NCI-H187 treated with DMSO at 0.1 percent for 48 hours (cell line): ENCODE results near the gene DYNLL1.
"Not testable (repeated sequence)": the region's sequence is repeated elsewhere in the genome, so short reads cannot be mapped to it uniquely, and the experiment has no call there.

Source experiments
- DNase-seq: peaks from one replicate; lab custom pipeline; 2025; lab: John Stamatoyannopoulos, UW

Gene DYNLL1

GRCh38 chr12:120515496-120515895, 19.6 kb downstream of the DYNLL1 start:
- DNase-seq: no peak

- not testable (repeated sequence) for DNase-seq
Measured at GRCh38 chr12:120519324-120519723, 23.4 kb downstream of the DYNLL1 start.

- DNase-seq: no peak
Measured at GRCh38 chr12:120522568-120522967, 26.7 kb downstream of the DYNLL1 start.

DNA sequence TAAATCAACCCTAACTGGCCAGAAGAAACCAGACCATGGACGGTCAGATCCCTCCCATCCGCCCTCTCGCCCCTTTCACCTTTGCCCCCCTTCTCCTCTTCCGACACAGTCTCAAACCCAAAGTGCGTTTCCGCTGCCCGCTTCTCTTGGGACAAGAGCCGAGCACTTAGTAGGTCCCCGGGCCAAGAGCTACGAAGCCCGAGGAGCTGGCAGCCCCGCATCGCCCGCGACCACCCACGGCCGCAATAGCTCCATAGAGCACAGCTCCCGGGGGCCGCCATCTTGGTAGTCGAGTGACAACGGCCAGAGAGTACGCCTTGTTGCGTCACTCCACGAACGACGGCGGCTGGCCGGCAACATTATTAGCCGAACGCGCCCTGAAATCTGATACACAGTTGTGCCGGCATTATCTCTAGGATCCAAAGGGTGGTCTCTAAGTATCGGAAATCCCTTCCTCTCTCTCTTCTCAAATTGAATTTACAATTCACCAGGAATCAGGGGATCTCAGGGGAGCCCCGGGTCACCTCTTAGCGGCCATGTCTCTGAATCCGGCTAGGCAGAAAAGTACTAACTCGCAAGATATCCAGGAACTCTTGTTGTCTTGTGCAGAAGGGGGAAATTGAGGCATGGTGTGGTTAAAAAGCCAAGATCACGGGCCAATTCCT, 33.1 kb downstream of the DYNLL1 start, which contains the start of gene COQ5:
Gene COQ5 (minus strand): TSS at position 298 of the 665 bp plus-strand sequence. CDS start 17 bp downstream, at position 281.
- peak; percentile 39 for DNase-seq

- peak; percentile 76 for DNase-seq
Measured at GRCh38 chr12:120529641-120530417, 33.9 kb downstream of the DYNLL1 start.

DNA sequence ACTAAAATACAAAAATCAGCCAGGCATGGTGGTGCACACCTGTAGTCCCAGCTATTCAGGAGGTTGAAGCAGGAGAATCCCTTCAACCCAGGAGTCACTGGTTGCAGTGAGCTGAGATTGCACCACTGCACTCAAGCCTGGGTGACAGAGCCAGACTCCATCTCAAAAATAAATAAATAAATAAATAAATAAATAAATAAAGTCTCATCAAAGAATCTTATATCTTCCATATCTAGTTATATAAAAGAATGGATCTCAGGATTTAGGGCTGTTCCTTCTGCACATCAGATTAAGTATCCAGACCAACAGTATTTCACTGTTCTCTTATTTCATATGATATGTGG, 34.5 kb downstream of the DYNLL1 start:
- not testable (repeated sequence) for DNase-seq

DNA sequence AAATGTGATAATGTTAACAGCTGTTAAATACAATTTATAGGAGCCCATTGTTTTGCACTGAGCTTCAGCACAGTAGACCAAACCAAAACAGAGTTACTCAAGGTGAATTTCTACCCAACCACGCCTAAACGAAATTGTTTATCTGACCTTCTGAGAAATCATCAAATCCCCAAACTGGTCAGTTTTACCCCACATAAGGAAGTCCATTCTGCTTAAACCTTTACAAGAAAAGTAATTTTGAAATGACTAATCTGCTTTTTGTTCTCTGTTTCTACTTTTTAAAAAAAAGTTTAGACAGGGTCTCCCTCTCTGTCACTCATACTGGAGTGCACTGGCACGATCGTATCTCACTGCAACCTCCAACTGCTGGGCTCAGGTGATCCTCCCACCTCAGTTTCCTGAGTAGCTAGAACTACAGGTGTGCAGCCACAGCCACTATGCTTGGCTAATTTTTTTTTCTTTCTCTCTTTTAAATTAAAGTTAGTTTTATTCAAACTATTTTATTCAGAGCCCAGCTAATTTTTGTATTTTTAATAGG, 36.9 kb downstream of the DYNLL1 start:
- no peak for DNase-seq

- DNase-seq: peak; percentile 87
Measured at GRCh38 chr12:120534203-120534702, 38.3 kb downstream of the DYNLL1 start, which contains the start of gene RNF10. Gene RNF10, plus strand, starts transcription at chr12:120534356. Its CDS starts 456 bp downstream, at chr12:120534812.

DNA sequence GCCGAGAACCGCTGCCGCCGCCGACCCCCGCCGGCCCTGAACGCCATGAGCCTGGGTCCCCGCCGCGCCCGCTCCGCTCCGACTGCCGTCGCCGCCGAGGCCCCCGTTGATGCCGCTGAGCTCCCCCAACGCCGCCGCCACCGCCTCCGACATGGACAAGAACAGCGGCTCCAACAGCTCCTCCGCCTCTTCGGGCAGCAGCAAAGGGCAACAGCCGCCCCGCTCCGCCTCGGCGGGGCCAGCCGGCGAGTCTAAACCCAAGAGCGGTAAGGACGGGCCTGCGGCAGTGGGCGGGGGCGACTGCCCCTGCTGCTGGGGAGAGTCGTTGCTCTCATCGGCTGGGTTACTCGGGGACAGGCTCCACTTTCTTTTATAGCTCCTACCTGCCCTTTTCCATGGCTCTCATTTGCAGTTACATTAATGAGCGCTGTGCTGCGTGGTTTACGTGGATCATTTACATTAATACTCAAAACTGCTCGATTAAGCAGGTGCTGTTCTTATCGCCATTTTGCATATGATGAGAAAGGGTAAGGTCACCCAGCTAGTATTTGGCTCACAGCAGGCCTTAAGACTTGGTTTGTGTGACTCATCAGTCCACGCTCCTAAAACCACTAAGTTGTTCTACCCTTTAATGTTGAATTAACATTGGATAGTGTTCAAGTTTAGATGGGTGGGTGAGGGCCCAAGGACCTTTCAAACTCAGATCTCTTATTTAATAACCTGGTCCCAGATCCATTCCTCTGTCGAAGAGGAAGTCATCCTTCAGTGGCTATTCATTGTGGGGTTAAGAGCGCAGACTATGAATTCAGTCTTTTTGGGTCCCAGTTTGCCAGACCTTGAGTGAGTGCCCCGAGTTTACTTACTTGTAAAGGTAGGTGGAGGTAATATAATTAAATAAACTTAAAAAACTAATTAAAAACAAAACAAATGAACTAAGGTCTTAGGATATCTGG, 39.1 kb downstream of the DYNLL1 start:
- peak; percentile 12 for DNase-seq

GRCh38 chr12:120536064-120536791, 40.3 kb downstream of the DYNLL1 start:
- DNase-seq: no peak

DNA sequence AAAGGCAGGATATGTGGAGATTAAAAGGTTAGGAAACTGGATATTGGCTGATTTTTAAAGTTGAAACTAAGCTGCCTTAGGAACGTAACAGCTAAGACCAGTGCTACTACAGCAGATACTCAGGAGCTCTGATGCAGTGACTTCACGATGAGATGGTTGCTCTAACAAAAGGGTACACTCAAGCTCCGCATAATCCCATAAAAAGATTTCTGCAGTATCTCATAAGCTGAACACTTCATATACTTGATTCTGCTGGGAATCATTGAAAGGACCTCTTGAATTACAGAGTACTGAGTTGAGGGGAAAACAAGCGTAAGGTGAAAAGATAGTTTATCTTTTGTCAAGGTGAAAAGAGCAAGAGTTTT, 41.9 kb downstream of the DYNLL1 start:
- no peak for DNase-seq

DNA sequence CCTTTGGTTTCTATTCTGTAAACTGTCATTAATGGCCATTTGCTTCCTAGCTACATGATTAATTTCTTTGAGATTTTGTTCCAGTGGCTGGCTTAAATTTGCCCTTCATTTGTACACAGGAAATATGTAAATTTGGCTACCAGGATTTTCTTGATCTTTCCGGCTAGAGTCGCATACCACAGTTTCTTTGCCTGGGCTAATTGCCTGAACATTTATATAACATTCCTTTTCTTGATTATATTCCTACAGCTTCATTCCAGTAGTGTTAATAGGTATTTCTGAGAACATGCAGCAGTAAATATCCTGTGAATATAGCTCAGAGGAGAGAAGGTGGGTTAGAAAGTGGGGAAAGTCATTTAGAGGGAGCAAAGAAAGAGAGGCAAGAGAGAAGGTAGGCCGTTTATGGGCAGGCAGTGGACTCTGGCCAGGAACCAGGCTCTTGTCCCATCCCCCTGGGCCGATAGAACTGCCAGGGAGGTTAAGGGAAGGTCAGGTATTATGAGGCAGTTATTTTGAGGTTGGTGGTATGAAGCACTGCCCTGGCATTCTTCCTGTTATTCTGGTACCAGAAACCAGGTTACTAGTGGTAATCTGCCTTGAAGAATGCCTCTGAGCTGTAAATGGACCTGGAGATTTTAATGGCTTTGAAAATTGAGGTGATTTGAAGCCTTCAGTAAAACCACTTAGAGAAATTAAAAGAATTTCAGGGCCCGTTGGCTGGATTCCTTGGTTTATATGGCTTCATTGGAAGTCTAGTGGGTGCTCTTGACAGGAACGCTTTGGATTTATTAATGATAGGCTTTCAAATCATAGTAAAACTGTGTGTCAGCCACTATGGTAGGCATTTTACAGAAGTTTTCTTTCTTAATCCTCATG, 42.6 kb downstream of the DYNLL1 start:
- no peak for DNase-seq

GRCh38 chr12:120539303-120539702, 43.4 kb downstream of the DYNLL1 start:
- DNase-seq: no peak

DNA sequence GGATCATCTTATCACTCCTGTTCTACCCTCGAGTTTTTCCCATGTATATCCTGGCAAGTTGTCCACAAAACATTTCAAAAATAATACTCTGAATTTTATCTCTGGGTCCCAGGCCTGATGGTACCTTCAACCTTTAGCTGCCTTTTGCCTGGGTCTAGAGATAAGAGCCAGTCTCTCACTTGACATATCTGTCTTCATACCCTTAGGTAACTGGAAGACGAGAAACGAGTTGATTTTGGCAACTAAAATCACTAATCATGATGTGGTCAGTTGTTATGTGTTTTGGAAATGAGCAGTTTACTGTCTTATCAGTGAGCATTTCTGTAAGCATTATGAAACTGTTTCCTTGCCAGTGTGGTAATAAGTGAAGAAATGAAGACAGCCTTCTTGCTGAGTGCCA, 44.5 kb downstream of the DYNLL1 start:
- no peak for DNase-seq

DNA sequence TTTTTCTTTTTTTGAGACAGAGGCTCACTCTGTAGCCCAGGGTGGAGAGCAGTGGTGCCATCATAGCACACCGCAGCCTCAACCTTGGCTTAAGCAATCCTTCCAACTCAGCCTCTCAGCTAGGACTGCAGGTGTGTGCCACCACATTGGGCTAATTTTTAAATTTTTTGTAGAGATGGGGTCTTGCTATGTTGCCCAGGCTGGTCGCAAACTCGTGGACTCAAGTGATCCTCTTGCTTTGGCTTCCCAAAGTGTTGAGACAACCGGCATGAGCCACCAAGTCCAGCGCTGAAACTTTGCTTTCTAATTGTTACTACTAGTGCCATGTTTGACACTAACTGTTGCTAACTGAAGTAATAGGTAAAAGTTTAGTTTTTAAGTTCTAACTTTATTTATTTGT, 46.3 kb downstream of the DYNLL1 start:
- DNase-seq: no peak

GRCh38 chr12:120544691-120545090, 48.8 kb downstream of the DYNLL1 start:
- DNase-seq: no peak

DNA sequence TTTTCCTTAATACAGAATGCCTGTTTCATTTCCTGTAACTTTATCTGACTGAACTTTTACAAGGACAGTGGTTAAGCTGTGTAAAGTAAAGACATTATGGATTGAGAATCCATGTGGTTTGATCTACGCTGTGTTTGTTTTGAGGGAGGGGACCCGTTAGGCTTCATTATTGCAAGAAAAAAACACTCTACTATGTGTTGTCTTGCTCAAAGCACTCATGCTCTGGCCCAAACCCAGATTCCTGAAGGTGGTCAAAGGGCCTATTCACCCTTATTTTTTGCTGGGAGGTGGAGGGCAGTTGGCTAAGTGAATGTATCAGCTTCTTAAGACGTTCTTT, 50.1 kb downstream of the DYNLL1 start:
- DNase-seq: no peak
